Gastroesophageal sphincter (tissue), 4 donors: ENCODE data around the gene NTMT1. TPM values are rescaled to one million over a fixed set of nuclear protein-coding genes. Genes with fewer than 3 reads are reported as not detected.

Experiments used
- ATAC-seq: fragments of 150-250 bp; one replicate; pipeline ENCODE4 v1.9.1; 2016; ENCODE audit warnings: mild to moderate bottlenecking, moderate library complexity
- H3K27ac ChIP-seq, 4 donors: fragments of 200-600 bp; sonication (generic) in 3 of 4; 1 replicate in 3 of 4; 2 replicates in 1 of 4; pipeline ENCODE4 v1.5.1; 2016 to 2019
- H3K27me3 ChIP-seq: fragments of 200-600 bp; sonication (generic); one replicate; pipeline ENCODE4 v1.5.1; 2019
- H3K36me3 ChIP-seq, 2 donors: fragments of 200-600 bp; sonication (generic); one replicate each; pipeline ENCODE4 v1.5.1; 2019; ENCODE audit warnings: control low read depth in 1 of 2
- H3K4me1 ChIP-seq, 3 donors: fragments of 200-600 bp; sonication (generic); 1 replicate in 2 of 3; 2 replicates in 1 of 3; pipeline ENCODE4 v1.5.1; 2016 to 2019; ENCODE audit warnings: control low read depth in 2 of 3
- H3K4me3 ChIP-seq, 2 donors: fragments of 200-600 bp; sonication (generic); one replicate each; pipeline ENCODE4 v1.5.1; 2019; ENCODE audit warnings: mild to moderate bottlenecking in 1 of 2, moderate library complexity in 1 of 2
- H3K9me3 ChIP-seq, 3 donors: fragments of 200-600 bp; sonication (generic); one replicate each; pipeline ENCODE4 v1.5.1; 2017 to 2019; ENCODE audit warnings: control low read depth in 2 of 3
- EP300 ChIP-seq: sonication (generic); formaldehyde crosslinking; IDR thresholded peaks from one replicate; pipeline ENCODE4 v1.6.1; 2017; ENCODE audit warnings: antibody characterized with exemption, mild to moderate bottlenecking
- POLR2A ChIP-seq, 2 donors: fragments of 450-650 bp; IDR thresholded peaks; one replicate each; pipeline ENCODE4 v1.6.1; 2017; ENCODE audit warnings: antibody characterized with exemption in 2 of 2, mild to moderate bottlenecking in 2 of 2, moderate library complexity in 1 of 2
- POLR2AphosphoS5 ChIP-seq: sonication (generic); formaldehyde crosslinking; IDR thresholded peaks from one replicate; pipeline ENCODE4 v1.6.1; 2017; ENCODE audit warnings: antibody characterized with exemption
- WGBS, 2 donors: methylation state at CpG; one replicate each; pipeline ENCODE4 v1.1.5; 2018; ENCODE audit warnings: low coverage in 1 of 2; 5-methylcytosine and 5-hydroxymethylcytosine counted together
- total RNA-seq, 4 donors: library from RNA; depleted of rRNA; stranded (reverse); fragments of >200 nt; gene quantifications; one replicate each; pipeline ENCODE4 v1.1.0, GENCODE V29; 2016
- TF ChIP-seq, protein P1 (sequence below), 4 experiments: fragments of 200-600 bp in 2 of 4; fragments of 450-650 bp in 2 of 4; sonication (generic) in 1 of 4; IDR thresholded peaks; one replicate each; pipeline ENCODE4 v1.5.1; 2017 to 2019; ENCODE audit warnings: antibody characterized with exemption in 4 of 4, mild to moderate bottlenecking in 2 of 4, moderate library complexity in 2 of 4

The NTMT1 gene
- total RNA-seq, 4 donors from 2014 or later: 12.8 to 24.0 (median 21.8) TPM

DNA sequence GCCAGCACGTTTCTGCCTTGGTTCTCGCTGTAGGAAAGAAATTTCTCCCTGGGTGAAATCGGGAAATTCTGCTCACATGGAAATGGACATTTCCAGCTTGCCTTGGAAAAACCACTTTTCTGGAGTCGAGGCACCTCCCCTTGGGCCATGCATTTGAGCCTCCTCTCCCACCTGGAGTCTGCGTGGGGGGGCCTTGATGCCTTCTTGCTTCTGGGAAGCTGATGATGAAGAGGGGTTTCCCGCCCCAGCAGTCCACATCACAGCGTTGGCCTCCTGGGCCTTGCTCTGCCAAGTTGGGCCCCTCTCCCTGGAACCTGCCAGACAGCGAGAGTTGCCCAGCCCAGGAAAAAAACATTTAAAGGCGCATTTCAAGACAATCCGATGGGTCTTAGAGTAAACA is 17.7 kb downstream of the NTMT1 start:
- Histone ChIP-seq H3K27me3 (no peaks in the 10 kb centered on the region), H3K36me3 (peaks cover 0 to 8% of the 10 kb centered on the region in 2 donors), H3K27ac (no peak overlapping the region), H3K4me1 (peaks cover 3 to 35% (median 20%) of the 10 kb centered on the region in 3 donors), H3K4me3 (no peak overlapping the region), H3K9me3 (no peaks in the 10 kb centered on the region)
- no peak for ATAC-seq
- WGBS, 2 donors: 71 to 86% methylated on average over 3 to 8 of the region's 10 CpGs
- TF ChIP-seq POLR2AphosphoS5: no peak
- TF ChIP-seq, protein P1, sequence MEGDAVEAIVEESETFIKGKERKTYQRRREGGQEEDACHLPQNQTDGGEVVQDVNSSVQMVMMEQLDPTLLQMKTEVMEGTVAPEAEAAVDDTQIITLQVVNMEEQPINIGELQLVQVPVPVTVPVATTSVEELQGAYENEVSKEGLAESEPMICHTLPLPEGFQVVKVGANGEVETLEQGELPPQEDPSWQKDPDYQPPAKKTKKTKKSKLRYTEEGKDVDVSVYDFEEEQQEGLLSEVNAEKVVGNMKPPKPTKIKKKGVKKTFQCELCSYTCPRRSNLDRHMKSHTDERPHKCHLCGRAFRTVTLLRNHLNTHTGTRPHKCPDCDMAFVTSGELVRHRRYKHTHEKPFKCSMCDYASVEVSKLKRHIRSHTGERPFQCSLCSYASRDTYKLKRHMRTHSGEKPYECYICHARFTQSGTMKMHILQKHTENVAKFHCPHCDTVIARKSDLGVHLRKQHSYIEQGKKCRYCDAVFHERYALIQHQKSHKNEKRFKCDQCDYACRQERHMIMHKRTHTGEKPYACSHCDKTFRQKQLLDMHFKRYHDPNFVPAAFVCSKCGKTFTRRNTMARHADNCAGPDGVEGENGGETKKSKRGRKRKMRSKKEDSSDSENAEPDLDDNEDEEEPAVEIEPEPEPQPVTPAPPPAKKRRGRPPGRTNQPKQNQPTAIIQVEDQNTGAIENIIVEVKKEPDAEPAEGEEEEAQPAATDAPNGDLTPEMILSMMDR (IDR thresholded peaks at IDR 0.05): no peak
- TF ChIP-seq POLR2A (IDR thresholded peaks at IDR 0.05): no peak
- no peak for TF ChIP-seq EP300

DNA sequence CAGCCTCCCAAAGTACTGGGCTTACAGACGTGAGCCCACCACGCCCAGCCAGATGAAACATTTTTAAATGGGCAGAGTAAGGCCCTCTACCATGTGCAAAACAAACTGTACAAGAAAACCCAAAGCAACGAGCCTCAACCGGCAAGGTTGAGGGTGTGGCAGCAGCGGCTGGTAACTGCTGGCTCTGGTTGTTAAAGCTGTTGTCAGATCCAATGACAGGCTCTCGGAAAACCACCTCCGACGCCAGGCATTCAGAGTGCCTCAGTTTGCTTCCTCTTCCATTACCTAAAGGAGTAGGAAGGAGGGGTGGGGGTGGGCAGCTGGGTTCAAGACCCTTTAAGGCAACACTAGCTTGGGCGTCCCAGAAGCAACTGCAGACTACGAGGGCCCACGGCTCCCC is 18.4 kb downstream of the NTMT1 start:
- 45 to 70% methylated on average over 2 to 4 of the region's 11 CpGs for WGBS, 2 donors
- no peaks in the 10 kb centered on the region for H3K27me3 ChIP-seq
- TF ChIP-seq POLR2AphosphoS5: no peak
- TF ChIP-seq POLR2A (IDR thresholded peaks at IDR 0.05): no peak
- H3K27ac ChIP-seq: no peak overlapping the region
- H3K9me3 ChIP-seq: no peaks in the 10 kb centered on the region
- H3K4me3 ChIP-seq: no peak overlapping the region
- no peak for ATAC-seq
- H3K36me3 ChIP-seq: peaks cover 0 to 1% of the 10 kb centered on the region in 2 donors
- H3K4me1 ChIP-seq: peaks cover 3 to 29% (median 20%) of the 10 kb centered on the region in 3 donors

DNA sequence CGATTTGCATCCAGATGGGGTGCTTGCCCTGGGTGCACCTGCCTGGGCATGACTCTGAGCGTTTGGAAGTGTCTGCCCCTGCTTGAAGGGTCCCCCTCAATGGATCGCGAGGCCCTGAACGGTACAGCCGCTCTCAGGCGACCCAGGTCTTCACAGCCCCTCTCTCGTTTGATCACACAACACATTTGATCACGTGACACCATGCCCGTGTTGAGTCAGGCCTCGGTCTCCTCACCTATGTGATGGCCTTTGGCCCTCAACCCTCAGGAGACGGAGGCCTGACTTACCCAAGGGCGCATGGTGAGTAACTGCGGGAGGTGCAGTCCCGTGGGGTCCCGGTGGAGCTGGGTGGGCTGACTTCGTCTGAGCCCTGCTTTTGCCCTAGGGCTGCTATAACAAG is 18.9 kb downstream of the NTMT1 start:
- Histone ChIP-seq H3K4me3 (no peak overlapping the region), H3K9me3 (no peaks in the 10 kb centered on the region), H3K27ac (no peak overlapping the region), H3K36me3 (no peaks in the 10 kb centered on the region), H3K27me3 (no peaks in the 10 kb centered on the region), H3K4me1 (peaks cover 3 to 23% (median 15%) of the 10 kb centered on the region in 3 donors)
- WGBS, 2 donors: no CpG with 5 or more reads among the region's 17 CpGs
- no peak for ATAC-seq
- TF ChIP-seq POLR2AphosphoS5 (no peak), POLR2A (IDR thresholded peaks at IDR 0.05) (no peak), EP300 (no peak)
- TF ChIP-seq, protein P1 (IDR thresholded peaks at IDR 0.05): no peak

DNA sequence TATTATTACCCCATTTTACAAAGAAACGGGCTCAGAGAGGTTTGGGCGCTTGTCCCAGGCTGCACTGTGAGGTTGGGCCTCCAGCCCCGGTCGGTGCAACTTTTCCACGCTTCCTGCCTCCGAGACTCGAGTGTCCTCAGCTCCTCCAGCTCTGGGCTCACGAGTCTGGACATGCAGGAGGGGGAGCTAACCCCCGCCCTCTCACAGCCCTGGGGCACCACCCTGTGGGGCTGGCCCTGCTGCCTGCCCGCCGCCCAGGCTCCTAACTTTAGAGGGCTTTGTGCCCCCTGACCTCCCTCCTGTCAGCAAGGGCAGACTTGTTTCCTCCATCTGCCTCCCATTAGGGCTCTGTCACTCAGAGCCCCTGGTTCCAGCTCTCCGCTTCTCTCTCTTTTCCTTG is 20.3 kb downstream of the NTMT1 start:
- Histone ChIP-seq H3K4me3 (no peak overlapping the region), H3K27me3 (no peaks in the 10 kb centered on the region), H3K9me3 (no peaks in the 10 kb centered on the region), H3K36me3 (no peaks in the 10 kb centered on the region), H3K4me1 (peaks cover 0 to 10% (median 2%) of the 10 kb centered on the region in 3 donors), H3K27ac (no peak overlapping the region)
- no peak for ATAC-seq
- TF ChIP-seq EP300: no peak
- no peak for TF ChIP-seq POLR2A (IDR thresholded peaks at IDR 0.05)
- TF ChIP-seq, protein P1 (IDR thresholded peaks at IDR 0.05): no peak
- no peak for TF ChIP-seq POLR2AphosphoS5
- 83% methylated on average over 5 of the region's 12 CpGs; no CpG with 5 or more reads in 1 of the 2 donors for WGBS, 2 donors

DNA sequence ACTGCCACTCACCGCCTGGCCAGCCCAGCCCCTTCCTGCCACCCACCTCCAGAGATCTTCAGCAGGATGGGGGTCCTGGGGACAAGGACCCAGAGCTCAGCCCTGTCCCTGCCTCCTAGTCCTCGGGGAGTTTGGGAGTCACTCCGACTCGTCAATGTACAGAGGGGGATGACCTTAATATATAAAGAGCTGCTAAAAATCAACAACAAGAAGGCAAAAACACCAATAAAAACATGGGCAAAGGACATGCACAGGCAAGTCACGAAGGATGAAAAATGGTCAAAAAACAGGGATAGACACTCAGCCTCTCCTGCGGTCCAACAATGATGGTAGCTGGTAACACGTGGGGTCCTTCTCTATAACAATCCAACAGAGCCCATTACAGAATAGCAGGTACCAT is 20.7 kb downstream of the NTMT1 start:
- no peak for TF ChIP-seq EP300
- no peak for TF ChIP-seq POLR2A (IDR thresholded peaks at IDR 0.05)
- TF ChIP-seq POLR2AphosphoS5: no peak
- TF ChIP-seq, protein P1 (IDR thresholded peaks at IDR 0.05): no peak
- no peak overlapping the region for H3K27ac ChIP-seq
- H3K4me3 ChIP-seq: no peak overlapping the region
- H3K4me1 ChIP-seq: peaks cover 0 to 7% (median 0%) of the 10 kb centered on the region in 3 donors
- no peaks in the 10 kb centered on the region for H3K9me3 ChIP-seq
- H3K36me3 ChIP-seq: no peaks in the 10 kb centered on the region
- no peaks in the 10 kb centered on the region for H3K27me3 ChIP-seq
- WGBS, 2 donors: 75 to 95% methylated on average over 2 to 5 of the region's 7 CpGs
- no peak for ATAC-seq
